SKM-1 treated with dmso at 0.1 percent for 144 hours (cell line): Measurements from ENCODE around the gene MRPS11.
"Not testable (repeated sequence)": the region's sequence is repeated elsewhere in the genome, so short reads cannot be mapped to it uniquely, and the experiment has no call there.

Source experiments
- DNase-seq: peaks from one replicate; lab custom pipeline; 2025; ENCODE audit not compliant: unreplicated experiment; lab: John Stamatoyannopoulos, UW

The MRPS11 gene

DNA sequence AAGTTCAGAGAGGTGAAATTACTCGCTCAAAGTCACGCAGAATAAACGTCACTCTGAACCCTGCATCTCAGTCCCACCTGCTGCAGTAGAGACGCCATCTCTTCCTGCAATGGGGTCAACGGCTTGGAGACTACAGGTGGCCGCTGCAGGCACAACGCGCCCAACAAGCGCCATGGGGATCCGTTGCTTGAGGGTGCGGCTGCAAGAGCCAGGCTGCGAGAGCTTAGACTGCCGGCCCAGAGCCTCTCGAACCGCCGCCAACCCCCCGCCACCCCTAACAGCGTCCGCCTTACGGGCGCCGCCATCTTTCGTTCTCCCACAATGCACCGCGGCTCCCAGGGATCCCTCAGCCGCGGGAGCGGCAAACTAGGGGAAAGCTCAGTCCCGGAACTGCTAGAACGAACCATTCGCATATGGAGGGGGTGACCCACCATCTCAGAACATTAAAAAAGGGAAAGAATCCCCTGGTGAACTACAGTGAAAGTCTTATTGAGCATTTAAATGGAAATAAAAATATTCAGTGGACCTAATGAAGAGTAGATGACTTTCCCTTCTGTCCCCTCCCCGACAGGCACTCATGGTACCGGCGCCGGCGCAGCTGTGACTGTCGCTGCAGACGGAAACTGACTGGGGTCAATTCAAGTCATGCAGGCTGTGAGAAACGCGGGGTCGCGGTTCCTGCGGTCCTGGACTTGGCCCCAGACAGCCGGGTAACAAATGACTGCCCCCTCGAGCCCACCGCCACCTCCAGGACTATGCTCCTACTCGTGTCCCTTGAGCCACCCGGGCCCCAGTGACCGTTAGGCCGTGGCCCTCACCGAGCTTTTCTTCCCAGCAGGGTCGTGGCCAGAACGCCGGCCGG lies at the start of gene MRPS11, which contains the start of gene MRPL46:
Gene MRPS11 (plus strand): TSS at position 636 of the 862 bp plus-strand sequence. CDS start 10 bp downstream, at position 646.
Gene MRPL46 (minus strand): TSS at position 316 of the 862 bp plus-strand sequence. CDS start 11 bp downstream, at position 305.
- peak; percentile 89 for DNase-seq

DNA sequence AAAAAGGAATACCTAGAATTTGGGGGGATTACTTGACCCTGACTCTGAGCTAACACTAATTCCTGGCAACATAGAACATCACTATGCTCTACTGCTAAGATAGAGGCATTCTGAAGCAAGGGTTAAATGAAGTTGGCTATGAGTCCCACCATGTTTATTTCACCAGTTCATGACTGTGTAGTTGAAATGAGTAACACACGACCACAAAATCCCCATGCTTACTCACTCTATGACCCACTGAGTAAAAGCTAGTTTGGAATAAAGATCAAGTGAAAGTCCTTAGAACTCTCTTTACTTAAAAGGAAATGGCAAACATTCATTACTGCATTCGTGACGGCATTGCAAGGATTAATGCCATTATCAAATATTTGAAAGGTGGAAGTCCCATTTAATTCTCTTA lies 47.7 kb upstream of the MRPS11 start:
- DNase-seq: no peak

DNA sequence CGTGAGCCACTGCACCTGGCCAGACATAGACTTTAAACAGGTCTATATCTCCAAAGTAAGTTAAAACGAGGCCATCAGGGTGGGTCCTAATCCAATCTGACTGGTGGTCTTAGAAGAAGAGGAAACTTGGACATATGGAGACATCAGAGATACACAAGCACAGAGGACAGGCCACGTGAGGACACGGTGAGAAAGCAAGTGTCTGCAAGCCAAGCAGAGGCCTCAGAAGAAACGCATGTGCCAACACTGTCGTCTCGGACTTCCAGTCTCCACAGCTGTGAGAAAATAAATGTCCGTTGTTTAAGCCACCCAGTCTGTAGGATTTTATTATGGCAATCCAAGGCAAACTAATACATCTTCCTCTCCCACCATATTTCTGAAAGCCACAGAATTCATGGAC lies 44.2 kb upstream of the MRPS11 start:
- no peak for DNase-seq

DNA sequence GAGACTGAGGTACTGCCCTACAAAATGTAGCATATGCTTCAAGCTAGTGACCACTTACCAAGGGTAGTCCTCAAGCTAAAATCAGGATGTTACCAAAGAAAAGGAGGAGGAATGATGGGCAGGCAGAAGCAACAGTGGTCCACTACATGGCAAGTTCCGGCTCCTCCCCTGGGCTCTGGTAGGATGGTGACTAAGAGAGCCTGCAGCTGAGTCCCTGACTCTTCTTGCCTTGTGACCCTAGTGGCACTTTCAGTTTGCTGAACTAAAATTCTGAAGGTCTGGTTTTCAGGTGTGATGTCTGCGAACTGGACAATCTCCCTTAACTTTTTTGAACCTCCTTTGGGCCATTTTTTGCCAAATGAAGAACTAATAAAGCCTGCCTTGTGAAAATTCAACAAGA lies 41.2 kb upstream of the MRPS11 start:
- DNase-seq: no peak

DNA sequence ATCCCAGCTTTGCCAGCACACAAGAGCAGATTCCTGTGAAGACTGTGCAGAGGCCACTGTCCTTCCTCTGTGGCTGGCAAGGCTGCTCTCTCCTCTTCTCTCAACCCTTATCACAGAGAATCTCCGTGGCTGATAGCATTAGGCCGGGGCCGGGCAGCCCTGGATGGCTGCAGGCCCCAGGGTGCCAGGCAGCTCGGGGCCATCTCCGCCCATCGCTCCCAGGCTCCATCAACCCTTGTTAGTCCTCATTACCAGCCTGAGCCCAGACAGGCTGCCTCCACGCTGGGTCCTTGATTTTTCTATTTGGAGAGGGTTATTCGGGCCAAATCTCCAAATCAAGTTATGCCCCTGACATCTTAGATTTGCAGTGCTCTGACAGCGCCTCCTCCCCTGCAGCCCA lies 39.5 kb upstream of the MRPS11 start:
- no peak for DNase-seq

DNA sequence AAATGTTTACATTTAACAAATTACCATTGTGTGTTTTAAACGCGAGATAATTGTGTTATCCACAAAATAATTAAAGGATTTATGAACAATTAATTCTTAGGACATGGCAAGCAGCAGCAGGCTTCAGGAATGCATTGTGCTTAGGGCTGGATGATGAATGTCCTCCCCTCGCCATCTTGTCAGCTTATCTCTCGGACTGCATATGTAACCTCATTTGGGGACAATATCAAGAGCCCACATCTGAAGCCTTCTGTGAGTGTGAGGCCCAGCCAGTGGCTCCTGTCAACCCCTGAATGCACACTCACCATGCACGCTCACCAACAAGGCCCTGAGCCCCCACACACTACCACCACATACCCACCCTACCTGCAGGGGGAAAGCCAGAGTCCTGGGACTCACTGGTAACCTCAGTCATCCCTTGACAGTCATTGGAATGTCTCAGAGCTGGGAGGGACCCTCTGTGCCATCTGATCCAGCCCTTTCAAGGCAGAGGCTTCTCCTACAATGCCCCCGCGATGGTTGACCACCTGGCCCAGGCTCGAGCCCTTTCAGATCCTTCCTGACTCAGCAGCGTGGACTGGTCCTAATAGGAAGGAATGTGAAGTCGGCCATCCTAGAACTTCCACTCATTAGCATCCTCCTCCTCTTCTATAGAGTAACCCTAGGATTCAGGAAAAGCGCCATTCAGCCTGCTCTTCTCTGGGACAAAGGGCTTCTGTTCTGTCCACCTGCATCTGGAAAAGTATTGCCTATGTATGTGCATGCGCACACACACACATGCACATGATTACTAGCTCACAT lies 38.5 kb upstream of the MRPS11 start:
- no peak for DNase-seq

DNA sequence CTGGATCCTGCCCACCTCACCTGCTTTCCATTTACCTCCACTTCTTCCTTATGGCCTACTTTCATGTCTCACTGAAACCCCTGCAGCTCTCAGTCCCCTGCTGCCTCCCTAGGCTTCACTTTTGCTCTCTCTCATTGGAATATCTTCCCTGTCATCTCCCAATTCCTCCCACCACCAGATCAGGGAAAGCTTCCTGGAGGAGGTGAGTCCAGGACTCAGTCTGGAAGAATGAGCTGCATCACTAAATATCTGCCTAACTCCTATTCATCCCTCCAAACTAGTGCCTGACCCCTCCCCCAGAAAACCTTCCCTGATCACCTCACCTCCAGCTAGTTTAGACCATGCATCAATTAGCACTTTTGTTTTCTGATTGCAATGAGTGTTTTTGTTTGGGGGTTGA lies 37.5 kb upstream of the MRPS11 start:
- DNase-seq: no peak

DNA sequence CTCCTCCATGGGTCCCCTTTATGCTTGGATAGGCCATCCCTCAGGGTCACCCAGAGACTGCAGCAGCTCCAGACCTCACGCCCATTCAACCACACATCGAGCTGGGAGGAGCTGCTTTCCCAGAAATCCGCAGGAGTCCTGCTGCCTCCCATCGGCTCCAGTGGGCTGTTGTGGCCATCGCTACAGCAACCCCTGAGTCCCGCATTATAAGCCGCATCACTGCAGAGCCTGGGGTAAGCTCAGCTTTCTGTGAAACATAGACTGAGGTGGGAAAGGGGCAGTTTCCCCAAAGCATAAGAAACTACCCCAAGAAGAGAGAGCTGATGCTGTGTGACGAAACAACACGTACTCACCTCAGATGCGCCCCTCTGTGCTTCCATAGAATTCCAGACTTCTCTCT lies 36.1 kb upstream of the MRPS11 start:
- no peak for DNase-seq

DNA sequence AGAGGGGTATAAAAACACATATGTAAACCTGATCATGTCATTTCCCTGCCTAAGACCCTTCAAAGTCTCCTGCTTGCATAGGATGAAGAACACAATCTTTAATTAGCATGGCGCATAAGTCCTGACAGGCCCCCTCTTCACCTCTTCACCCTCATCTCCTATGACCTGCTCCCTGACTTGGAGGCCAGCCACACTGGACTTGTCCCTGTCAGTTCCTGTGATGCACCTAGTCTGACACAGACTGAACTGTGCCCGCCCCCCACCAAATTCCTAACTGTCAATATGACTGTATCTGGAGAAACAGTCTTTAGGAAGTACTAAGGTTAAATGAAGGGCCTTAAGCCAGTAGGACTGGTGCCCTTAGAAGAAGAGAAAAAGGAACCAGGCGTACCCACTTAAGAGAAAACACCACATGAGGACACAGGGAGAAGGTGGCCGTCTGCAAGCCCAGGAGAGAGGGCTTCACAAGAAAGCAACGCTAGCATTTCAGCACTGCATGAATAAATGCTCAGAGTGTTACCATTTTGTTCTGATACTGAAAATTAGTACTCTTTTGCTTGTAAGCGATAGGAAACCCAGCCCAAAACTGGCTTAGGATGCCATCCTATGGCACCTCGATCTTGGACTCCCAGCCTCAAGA lies 34.3 kb upstream of the MRPS11 start:
- DNase-seq: no peak

DNA sequence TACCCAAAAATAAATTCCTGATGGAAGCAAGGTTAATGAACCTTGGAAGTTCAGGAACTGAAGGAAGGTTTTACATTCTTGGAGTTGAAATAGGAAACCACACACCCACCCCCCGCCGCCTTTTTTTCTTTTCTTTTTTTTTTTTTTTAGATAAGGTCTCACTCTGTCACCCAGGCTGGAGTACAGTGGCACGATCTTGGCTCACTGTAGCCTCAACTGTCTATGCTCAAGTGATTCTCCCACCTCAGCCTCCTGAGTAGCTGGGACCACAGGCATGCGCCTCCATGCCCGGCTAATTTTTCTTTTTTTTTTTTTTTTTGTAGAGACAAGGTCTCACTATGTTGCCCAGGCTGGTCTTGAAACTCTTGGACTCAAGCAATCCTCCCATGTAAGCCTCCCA lies 33.4 kb upstream of the MRPS11 start:
- DNase-seq: not testable (repeated sequence)

DNA sequence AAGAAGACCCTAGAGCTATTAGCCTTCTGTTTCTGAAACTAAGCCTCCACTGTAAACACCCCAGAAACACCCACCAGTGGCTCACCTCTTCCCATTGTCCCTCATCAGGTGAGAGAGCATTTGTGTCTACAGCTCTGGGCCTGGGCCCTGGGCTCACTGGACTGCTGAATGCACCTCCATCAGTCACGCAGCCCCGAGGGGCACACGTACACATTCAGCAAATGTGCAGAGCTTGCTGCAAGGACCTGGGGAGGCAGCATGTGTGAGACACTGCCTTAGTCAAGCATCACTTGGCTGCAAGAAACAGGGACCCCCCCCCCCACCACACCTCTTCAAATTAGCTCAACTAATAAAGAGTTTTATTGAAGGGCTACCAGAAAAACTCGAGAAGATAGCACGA lies 29.3 kb upstream of the MRPS11 start:
- no peak for DNase-seq

DNA sequence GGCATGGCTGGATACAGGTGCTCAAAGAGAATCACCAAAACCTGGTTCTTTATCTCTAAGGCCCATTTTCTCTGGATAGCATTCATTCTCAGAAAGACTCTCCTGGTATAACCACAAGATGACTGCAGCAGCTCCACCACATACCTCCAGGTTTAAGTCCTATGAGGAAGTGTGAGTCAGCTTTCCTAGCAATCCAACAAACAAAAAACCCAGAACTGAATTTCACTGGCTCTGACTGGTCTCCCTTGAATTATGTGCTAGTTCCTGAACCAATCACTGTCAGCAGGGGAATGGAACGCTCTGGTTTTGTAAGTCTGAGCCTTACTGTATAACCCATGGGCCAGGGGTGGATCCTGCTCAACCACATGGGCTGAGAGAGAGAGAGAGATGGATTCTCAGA lies 27.5 kb upstream of the MRPS11 start:
- no peak for DNase-seq

DNA sequence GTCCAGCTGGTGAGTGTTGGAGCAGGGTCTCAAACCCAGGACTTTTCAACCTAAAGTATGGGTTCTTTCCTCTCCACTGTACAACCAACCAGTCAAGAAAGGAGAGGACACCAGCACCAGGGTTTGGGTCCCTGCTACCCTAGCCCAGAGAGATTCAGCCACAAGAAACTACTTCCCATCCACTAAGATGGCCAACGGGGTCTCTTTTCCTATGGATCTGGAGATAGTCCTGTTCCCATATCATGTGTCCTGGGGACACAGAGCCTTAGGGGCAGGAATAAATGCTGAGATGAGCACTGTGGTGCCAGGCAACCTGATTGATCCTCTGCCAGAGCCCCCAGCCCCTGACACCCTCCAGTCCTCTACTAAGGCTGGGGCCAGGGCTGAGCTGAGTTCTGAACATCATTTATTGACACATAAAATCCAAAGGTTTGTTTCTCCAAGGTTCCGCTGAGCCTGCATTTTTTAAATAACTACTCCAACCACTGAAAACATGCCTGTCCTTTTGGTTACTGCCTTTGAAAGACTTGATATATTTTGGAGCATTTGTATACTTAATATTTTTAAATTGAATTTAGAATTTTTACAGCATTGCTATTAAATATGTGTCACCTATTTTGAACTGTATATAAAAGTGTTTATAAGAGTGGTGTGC lies 26.3 kb upstream of the MRPS11 start:
- DNase-seq: no peak

DNA sequence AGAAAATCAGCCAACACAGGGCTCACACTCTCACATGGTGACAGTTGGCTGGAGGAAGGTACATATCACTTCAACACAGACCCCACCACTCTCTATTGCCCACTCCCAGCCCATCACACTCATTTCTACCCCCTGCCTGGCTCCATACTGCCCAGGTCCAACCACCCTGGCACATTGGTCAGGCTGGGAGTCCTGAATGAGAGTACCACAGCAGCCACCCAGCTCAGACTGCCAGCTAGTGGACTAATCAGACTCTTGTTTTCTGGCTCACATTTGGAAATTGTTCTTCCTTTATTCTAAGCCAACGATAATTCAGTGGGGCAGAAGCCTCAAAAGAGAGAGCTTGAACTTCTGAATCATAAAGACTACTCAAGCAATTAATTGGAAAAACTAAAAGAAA lies 20.3 kb upstream of the MRPS11 start:
- no peak for DNase-seq

DNA sequence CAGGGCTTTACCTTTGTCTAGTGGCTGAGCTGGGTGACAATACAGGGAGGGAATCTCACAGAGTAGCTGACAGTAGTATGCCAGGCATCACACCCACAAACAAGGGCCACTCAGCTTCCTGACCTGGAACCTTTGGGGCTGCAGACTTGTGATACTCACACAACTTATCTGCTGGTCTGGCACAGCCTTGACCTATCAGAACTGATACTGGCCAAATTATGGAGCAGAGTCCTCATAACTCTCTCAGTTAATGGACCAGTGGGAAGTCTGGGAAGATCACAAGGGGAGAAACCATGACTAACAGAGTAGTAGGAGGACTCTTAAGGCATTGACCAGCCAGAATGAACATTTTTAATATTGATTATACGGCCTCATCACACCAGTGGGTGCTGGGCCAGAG lies 19.8 kb upstream of the MRPS11 start:
- DNase-seq: no peak

DNA sequence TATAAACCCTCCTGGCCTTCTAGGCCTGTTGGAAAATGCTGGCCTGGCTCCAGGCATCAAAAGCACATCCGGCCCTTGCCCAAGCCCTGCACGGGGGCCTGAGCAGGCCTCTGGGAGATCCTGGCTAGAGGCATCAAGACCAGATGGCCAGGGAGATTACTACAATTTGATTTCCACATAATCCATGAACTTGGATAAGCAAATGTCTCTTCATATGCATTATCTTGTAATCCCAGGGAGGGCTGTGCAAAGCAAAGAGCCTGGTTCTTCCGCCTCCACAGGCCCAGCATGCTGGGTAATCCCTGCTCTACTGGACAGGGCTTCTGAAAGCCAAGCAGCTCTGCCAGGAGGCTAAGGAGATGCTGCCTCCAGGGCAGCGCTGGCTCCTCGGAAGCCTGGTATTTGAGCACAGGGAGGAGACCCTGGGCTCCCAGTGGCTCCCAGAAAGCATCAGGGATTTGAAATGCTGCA lies 18.5 kb upstream of the MRPS11 start:
- no peak for DNase-seq

DNA sequence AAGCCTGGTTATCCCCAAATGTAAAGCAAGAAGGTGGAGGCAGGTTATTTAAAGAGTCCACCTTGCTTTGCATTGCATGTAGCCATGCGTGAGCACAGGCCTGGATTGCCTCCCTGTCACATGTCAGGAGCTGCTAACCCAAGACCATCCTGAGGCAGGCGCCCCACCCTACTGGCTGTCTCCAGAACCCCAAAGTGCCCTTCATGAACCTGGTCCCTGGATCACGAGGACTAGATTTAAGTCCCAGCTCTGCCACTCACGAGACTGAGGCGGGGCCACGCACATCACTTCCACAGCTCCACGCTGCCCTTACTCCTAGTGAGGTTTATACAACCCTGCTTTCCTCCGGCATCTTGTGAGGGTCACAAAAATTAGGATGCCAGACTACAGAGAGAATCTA lies 17.9 kb upstream of the MRPS11 start:
- DNase-seq: no peak

DNA sequence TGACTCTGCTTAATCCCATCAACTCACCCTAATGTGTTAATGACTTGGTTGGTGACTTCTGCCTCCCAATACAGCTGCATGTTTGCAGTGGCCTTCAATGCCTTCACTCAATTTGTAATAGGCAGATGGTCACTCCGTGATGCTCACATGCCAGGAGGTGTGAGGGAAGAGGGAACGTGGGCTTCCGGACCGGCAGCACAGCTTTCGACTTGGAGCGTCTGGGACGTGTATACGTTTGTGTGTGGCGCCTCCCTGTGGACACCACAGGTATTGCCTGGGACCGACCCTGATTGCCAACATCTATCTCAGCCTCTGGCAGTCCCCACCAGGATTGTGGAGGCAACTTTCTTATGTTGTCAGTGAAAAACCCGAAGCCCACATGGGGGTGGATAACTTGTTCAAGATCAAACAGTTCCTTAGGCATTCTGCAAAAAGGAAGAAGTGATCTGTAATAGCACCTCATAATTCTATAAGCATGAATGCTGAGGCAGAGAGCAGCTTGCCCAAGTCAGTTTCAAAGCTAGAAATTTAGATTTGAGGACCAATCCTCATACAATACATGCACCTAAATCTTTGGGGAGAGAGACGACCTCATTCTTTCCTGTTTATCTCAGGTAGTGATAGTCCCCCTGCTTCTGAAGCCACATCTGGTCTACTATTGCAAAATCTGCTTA lies 17.2 kb upstream of the MRPS11 start:
- peak; percentile 66 for DNase-seq

DNA sequence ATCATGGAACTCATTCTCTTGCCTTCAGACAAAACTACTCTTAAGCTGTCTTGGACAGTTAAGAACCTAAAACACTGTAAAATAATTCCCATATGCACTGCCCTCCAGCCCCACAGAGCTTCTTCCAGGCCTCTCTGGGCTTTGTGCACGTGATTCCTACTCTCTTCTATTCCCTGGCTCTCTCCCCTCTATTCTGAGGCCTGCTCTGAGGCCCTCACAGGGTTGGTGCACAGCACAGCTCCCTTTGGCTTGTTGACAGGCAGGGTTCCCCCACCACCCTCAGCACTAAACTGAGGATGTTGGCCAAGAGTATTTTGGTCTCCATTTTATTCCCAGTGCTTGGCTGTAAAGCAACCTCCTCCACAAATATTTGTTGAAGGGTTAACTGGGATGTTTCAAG lies 13.9 kb upstream of the MRPS11 start:
- no peak for DNase-seq

DNA sequence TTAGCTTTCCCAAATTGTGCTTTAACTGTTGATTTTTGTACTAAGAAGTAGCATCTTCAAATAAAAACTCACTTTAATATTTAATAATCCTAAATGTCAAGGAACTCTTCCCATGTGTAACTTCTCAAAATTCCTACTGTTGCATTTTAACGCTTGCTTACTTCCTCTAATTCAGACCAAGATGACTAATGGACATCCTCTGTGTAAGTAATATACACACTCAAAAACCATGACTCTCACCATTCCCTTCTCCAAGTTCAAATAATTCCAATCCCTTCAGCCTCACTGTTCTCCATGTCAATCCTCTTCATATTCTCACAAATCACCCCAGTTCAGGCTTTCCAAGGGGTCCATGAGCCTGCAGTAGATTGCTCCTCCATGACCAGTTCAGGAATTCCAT lies 13.3 kb upstream of the MRPS11 start:
- no peak for DNase-seq
